Upper lobe of left lung (tissue), 6 donors: ENCODE results near the gene ZBTB40. TPM values are rescaled to one million over a fixed set of nuclear protein-coding genes. Genes with fewer than 3 reads are reported as not detected.

Experiments used
- ATAC-seq, 2 donors: fragments of 200-7000 bp; cut with Tn5 transposase; one replicate each; pipeline ENCODE4 v1.9.1; 2022; ENCODE audit warnings: mild to moderate bottlenecking in 2 of 2, moderate library complexity in 2 of 2; ENCODE audit not compliant: low FRiP score in 2 of 2
- DNase-seq, 2 donors: peaks; one replicate each; pipeline ENCODE4 v3.0.0-alpha.2; 2019 to 2020
- H3K27ac ChIP-seq, 4 donors: fragments of 200-600 bp; sonication (generic); one replicate each; pipeline ENCODE4 v1.5.1; 2016 to 2019
- H3K27me3 ChIP-seq, 4 donors: fragments of 200-600 bp; sonication (generic); one replicate each; pipeline ENCODE4 v1.5.1; 2017 to 2019
- H3K36me3 ChIP-seq, 4 donors: fragments of 200-600 bp; sonication (generic); one replicate each; pipeline ENCODE4 v1.5.1; 2016 to 2019
- H3K4me1 ChIP-seq, 4 donors: fragments of 200-600 bp; sonication (generic); one replicate each; pipeline ENCODE4 v1.5.1; 2018 to 2019
- H3K4me3 ChIP-seq, 4 donors: fragments of 200-600 bp; sonication (generic); one replicate each; pipeline ENCODE4 v1.5.1; 2017 to 2019; ENCODE audit warnings: mild to moderate bottlenecking in 2 of 4, moderate library complexity in 1 of 4
- H3K9me3 ChIP-seq, 4 donors: fragments of 200-600 bp; sonication (generic); one replicate each; pipeline ENCODE4 v1.5.1; 2018 to 2019
- CTCF ChIP-seq, 6 experiments: fragments of 450-650 bp in 4 of 6; fragments of 200-600 bp in 2 of 6; sonication (generic) in 2 of 6; IDR thresholded peaks; one replicate each; pipeline ENCODE4 v1.5.1; 2016 to 2019; ENCODE audit warnings: antibody characterized with exemption in 6 of 6
- EP300 ChIP-seq, 4 donors: sonication (generic); formaldehyde crosslinking; IDR thresholded peaks; one replicate each; pipeline ENCODE4 v1.5.1; 2017; ENCODE audit warnings: antibody characterized with exemption in 4 of 4, control low read depth in 2 of 4
- POLR2A ChIP-seq, 4 donors: fragments of 450-650 bp; IDR thresholded peaks; one replicate each; pipeline ENCODE4 v1.5.1; 2016 to 2017; ENCODE audit warnings: antibody characterized with exemption in 4 of 4, mild to moderate bottlenecking in 2 of 4
- POLR2AphosphoS5 ChIP-seq, 2 donors: sonication (generic); formaldehyde crosslinking; IDR thresholded peaks; one replicate each; pipeline ENCODE4 v1.5.1; 2017; ENCODE audit warnings: antibody characterized with exemption in 2 of 2
- whole genome bisulfite sequencing, 2 donors: methylation state at CpG; one replicate each; pipeline ENCODE4 v1.1.5; 2017 to 2018; 5-methylcytosine and 5-hydroxymethylcytosine counted together
- total RNA-seq, 6 donors: library from RNA; depleted of rRNA in 4 of 6; stranded (reverse); fragments of >200 nt in 4 of 6; gene quantifications; one replicate each; pipeline versions ENCODE4 v1.1.0 to v1.2.1, GENCODE V29; 2016 to 2021
- donor health status: DM: no; HTN: no; CAD: no; lungs with moderate emphysema.
- donor health status: DM: no; HTN: yes; CAD: no; lungs with severe emphysema.

Gene ZBTB40
- total RNA-seq, 6 donors from 2014 or later: 18.1 to 62.9 (median 24.1) TPM

- whole genome bisulfite sequencing, 2 donors: 97% methylated on average over 4 of the region's 4 CpGs; no CpG with 5 or more reads in 1 of the 2 donors
- Histone ChIP-seq H3K36me3 (peaks cover 27 to 97% (median 91%) of the 10 kb centered on the region in 4 donors), H3K4me1 (no peaks in the 10 kb centered on the region), H3K4me3 (no peak overlapping the region), H3K27ac (no peak overlapping the region), H3K27me3 (no peaks in the 10 kb centered on the region), H3K9me3 (no peaks in the 10 kb centered on the region)
- TF ChIP-seq CTCF (IDR thresholded peaks at IDR 0.05): no peak
- no peak for TF ChIP-seq POLR2A (IDR thresholded peaks at IDR 0.05)
- TF ChIP-seq EP300 (IDR thresholded peaks at IDR 0.05): no peak
- TF ChIP-seq POLR2AphosphoS5 (IDR thresholded peaks at IDR 0.05): no peak
- ATAC-seq: no peak
- DNase-seq: no peak
Measured at GRCh38 chr1:22521692-22522091, 70.0 kb downstream of the ZBTB40 start.

- H3K27me3 ChIP-seq: no peaks in the 10 kb centered on the region
- no peak overlapping the region for H3K27ac ChIP-seq
- no peak for ATAC-seq
- peaks cover 21 to 97% (median 91%) of the 10 kb centered on the region in 4 donors for H3K36me3 ChIP-seq
- no peak overlapping the region for H3K4me3 ChIP-seq
- H3K4me1 ChIP-seq: no peaks in the 10 kb centered on the region
- no peak for DNase-seq
- TF ChIP-seq CTCF (IDR thresholded peaks at IDR 0.05) (no peak), EP300 (IDR thresholded peaks at IDR 0.05) (no peak), POLR2AphosphoS5 (IDR thresholded peaks at IDR 0.05) (no peak), POLR2A (IDR thresholded peaks at IDR 0.05) (no peak)
- 98% methylated on average over 7 of the region's 7 CpGs for WGBS, 2 donors
- H3K9me3 ChIP-seq: no peaks in the 10 kb centered on the region
Measured at GRCh38 chr1:22522221-22522743, 70.6 kb downstream of the ZBTB40 start.

GRCh38 chr1:22524481-22524880, 72.8 kb downstream of the ZBTB40 start:
- ATAC-seq (no peak), DNase-seq (no peak)
- no peak overlapping the region for H3K4me3 ChIP-seq
- H3K27me3 ChIP-seq: no peaks in the 10 kb centered on the region
- TF ChIP-seq POLR2A (IDR thresholded peaks at IDR 0.05): no peak
- TF ChIP-seq EP300 (IDR thresholded peaks at IDR 0.05): no peak
- 66 to 72% methylated on average over 5 of the region's 5 CpGs for WGBS, 2 donors
- H3K4me1 ChIP-seq: no peaks in the 10 kb centered on the region
- H3K36me3 ChIP-seq: peaks cover 18 to 97% (median 78%) of the 10 kb centered on the region in 4 donors
- H3K27ac ChIP-seq: no peak overlapping the region
- H3K9me3 ChIP-seq: no peaks in the 10 kb centered on the region

- Histone ChIP-seq H3K9me3 (no peaks in the 10 kb centered on the region), H3K27me3 (no peaks in the 10 kb centered on the region), H3K36me3 (peaks cover 13 to 91% (median 71%) of the 10 kb centered on the region in 4 donors), H3K27ac (no peak overlapping the region), H3K4me3 (no peak overlapping the region), H3K4me1 (no peaks in the 10 kb centered on the region)
- ATAC-seq (no peak), DNase-seq (no peak)
- WGBS, 2 donors: 92 to 93% methylated on average over 3 of the region's 3 CpGs
- no peak for TF ChIP-seq CTCF (IDR thresholded peaks at IDR 0.05)
- TF ChIP-seq POLR2A (IDR thresholded peaks at IDR 0.05): no peak
- no peak for TF ChIP-seq POLR2AphosphoS5 (IDR thresholded peaks at IDR 0.05)
Measured at GRCh38 chr1:22525211-22525610, 73.6 kb downstream of the ZBTB40 start.

- Histone ChIP-seq H3K9me3 (no peaks in the 10 kb centered on the region), H3K4me1 (no peaks in the 10 kb centered on the region), H3K4me3 (no peak overlapping the region), H3K27ac (no peak overlapping the region), H3K36me3 (peaks cover 11 to 86% (median 67%) of the 10 kb centered on the region in 4 donors), H3K27me3 (no peaks in the 10 kb centered on the region)
- TF ChIP-seq EP300 (IDR thresholded peaks at IDR 0.05) (no peak), CTCF (IDR thresholded peaks at IDR 0.05) (no peak), POLR2AphosphoS5 (IDR thresholded peaks at IDR 0.05) (no peak), POLR2A (IDR thresholded peaks at IDR 0.05) (no peak)
- 97 to 98% methylated on average over 8 to 11 of the region's 11 CpGs for WGBS, 2 donors
- DNase-seq: no peak
- no peak for ATAC-seq
Measured at GRCh38 chr1:22525646-22526045, 74.0 kb downstream of the ZBTB40 start.
